GM12878 (cell line): ENCODE measurements around the gene TMEM181. TPM values are rescaled to one million over a fixed set of nuclear protein-coding genes. Genes with fewer than 3 reads are reported as not detected.

Experiments
- CREB1 ChIP-seq: IDR thresholded peaks from 2 replicates; pipeline ENCODE4 v1.6.1; 2012; ENCODE audit warnings: low read depth, mild to moderate bottlenecking, inconsistent platforms
- IKZF1 ChIP-seq: fragments of 450-650 bp; conservative IDR thresholded peaks from 2 replicates; pipeline ENCODE4 v1.6.1; 2017; ENCODE audit warnings: antibody characterized with exemption, mild to moderate bottlenecking
- MTA2 ChIP-seq: fragments of 450-650 bp; IDR thresholded peaks from 2 replicates; pipeline ENCODE4 v1.6.1; 2016; ENCODE audit warnings: low read depth, mild to moderate bottlenecking, moderate library complexity
- MYB ChIP-seq: fragments of 150-350 bp; IDR thresholded peaks from 2 replicates; pipeline ENCODE4 v1.6.1; 2014; ENCODE audit warnings: mild to moderate bottlenecking, low read depth, low read length, borderline replicate concordance
- NBN ChIP-seq: fragments of 450-650 bp; IDR thresholded peaks from 2 replicates; pipeline ENCODE4 v1.6.1; 2016
- NRF1 ChIP-seq: conservative IDR thresholded peaks from 2 replicates; pipeline ENCODE4 v1.6.1; 2011; ENCODE audit warnings: mild to moderate bottlenecking, low read depth, low read length, improper control_type of control experiment
- RAD21 ChIP-seq: IDR thresholded peaks from 2 replicates; pipeline ENCODE4 v1.6.1; 2011; ENCODE audit warnings: mild to moderate bottlenecking, low read depth, low read length, moderate library complexity; ENCODE audit not compliant: insufficient read depth
- SPI1 ChIP-seq: IDR thresholded peaks from 2 replicates; pipeline ENCODE4 v1.6.1; 2011; ENCODE audit warnings: low read depth, mild to moderate bottlenecking, low read length, moderate library complexity, borderline replicate concordance; ENCODE audit not compliant: insufficient read depth
- STAT3 ChIP-seq: IDR thresholded peaks from 2 replicates; pipeline ENCODE4 v1.6.1; 2011; ENCODE audit warnings: low read depth, low read length, improper control_type of control experiment
- TBL1XR1 ChIP-seq: IDR thresholded peaks from 2 replicates; pipeline ENCODE4 v1.6.1; 2012; ENCODE audit warnings: low read depth, low read length, improper control_type of control experiment
- YBX1 ChIP-seq: fragments of 450-650 bp; IDR thresholded peaks from 2 replicates; pipeline ENCODE4 v1.6.1; 2016; ENCODE audit warnings: antibody characterized with exemption
- ZNF207 ChIP-seq: fragments of 450-650 bp; IDR thresholded peaks from 2 replicates; pipeline ENCODE4 v1.6.1; 2014; ENCODE audit warnings: antibody characterized with exemption, mild to moderate bottlenecking, borderline replicate concordance
- polyA plus RNA-seq, 11 experiments: library from polyadenylated mRNA; depleted of rRNA in 4 of 11; unstranded in 6 of 11; stranded (reverse) in 5 of 11; fragments of >200 nt; fragmentation: Nextera tagmentation in 4 of 11; fragmentation: Illumina TruSeq in 1 of 11; extraction: Ambion mirVana in 4 of 11; extraction: Trizol in 1 of 11; gene quantifications; 1 replicate in 1 of 11; 2 replicates in 10 of 11; pipeline versions ENCODE4 v1.2.1 to v1.2.3, GENCODE V29; 2011 to 2016; ENCODE audit warnings: inconsistent platforms in 2 of 11, missing spikeins in 2 of 11, low read depth in 1 of 11
- total RNA-seq, 4 experiments: library from RNA; depleted of rRNA in 3 of 4; stranded (reverse); fragments of >200 nt in 3 of 4; fragmentation: Illumina TruSeq in 1 of 4; extraction: Trizol in 1 of 4; gene quantifications; 2 replicates each; pipeline versions ENCODE4 v1.2.1 to v1.2.3, GENCODE V29; 2013 to 2021
- TF ChIP-seq, protein P1 (sequence below): fragments of 450-650 bp; IDR thresholded peaks from 2 replicates; pipeline ENCODE4 v1.6.1; 2017; ENCODE audit warnings: low read depth, mild to moderate bottlenecking, moderate library complexity
- TF ChIP-seq, protein P2 (sequence below): IDR thresholded peaks from 2 replicates; pipeline ENCODE4 v1.6.1; 2012; ENCODE audit warnings: low read depth, low read length, improper control_type of control experiment
- TF ChIP-seq, protein P3 (sequence below): fragments of 450-650 bp; IDR thresholded peaks from 2 replicates; pipeline ENCODE4 v1.6.1; 2017; ENCODE audit warnings: mild to moderate bottlenecking, moderate library complexity

Gene TMEM181
- total and polyA plus RNA-seq, 10 of the 15 experiments (the other 5 are each of a cell fraction or from before 2014, with no cell fraction given): 1.5 to 7.9 (median 5.2) TPM

- 0 out of 2 replicates have a peak, but pooled peaks have one; percentile 4 for TF ChIP-seq MTA2
- TF ChIP-seq RAD21: peak; percentile 83
- TF ChIP-seq, protein P1, sequence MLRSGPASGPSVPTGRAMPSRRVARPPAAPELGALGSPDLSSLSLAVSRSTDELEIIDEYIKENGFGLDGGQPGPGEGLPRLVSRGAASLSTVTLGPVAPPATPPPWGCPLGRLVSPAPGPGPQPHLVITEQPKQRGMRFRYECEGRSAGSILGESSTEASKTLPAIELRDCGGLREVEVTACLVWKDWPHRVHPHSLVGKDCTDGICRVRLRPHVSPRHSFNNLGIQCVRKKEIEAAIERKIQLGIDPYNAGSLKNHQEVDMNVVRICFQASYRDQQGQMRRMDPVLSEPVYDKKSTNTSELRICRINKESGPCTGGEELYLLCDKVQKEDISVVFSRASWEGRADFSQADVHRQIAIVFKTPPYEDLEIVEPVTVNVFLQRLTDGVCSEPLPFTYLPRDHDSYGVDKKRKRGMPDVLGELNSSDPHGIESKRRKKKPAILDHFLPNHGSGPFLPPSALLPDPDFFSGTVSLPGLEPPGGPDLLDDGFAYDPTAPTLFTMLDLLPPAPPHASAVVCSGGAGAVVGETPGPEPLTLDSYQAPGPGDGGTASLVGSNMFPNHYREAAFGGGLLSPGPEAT: peak; percentile 76
- peak; percentile 78; the same call in 1 of the 2 replicates for TF ChIP-seq STAT3
- TF ChIP-seq TBL1XR1: no peak
- TF ChIP-seq YBX1: peak; percentile 65; the same call in 1 of the 2 replicates
- TF ChIP-seq, protein P2, sequence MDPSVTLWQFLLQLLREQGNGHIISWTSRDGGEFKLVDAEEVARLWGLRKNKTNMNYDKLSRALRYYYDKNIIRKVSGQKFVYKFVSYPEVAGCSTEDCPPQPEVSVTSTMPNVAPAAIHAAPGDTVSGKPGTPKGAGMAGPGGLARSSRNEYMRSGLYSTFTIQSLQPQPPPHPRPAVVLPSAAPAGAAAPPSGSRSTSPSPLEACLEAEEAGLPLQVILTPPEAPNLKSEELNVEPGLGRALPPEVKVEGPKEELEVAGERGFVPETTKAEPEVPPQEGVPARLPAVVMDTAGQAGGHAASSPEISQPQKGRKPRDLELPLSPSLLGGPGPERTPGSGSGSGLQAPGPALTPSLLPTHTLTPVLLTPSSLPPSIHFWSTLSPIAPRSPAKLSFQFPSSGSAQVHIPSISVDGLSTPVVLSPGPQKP: 0 out of 2 replicates have a peak, but pooled peaks have one; percentile 21
- peak; percentile 41; the same call in 1 of the 2 replicates for TF ChIP-seq NRF1
- peak; percentile 12; the same call in 1 of the 2 replicates for TF ChIP-seq SPI1
- TF ChIP-seq IKZF1: peak; percentile 81
- TF ChIP-seq, protein P3, sequence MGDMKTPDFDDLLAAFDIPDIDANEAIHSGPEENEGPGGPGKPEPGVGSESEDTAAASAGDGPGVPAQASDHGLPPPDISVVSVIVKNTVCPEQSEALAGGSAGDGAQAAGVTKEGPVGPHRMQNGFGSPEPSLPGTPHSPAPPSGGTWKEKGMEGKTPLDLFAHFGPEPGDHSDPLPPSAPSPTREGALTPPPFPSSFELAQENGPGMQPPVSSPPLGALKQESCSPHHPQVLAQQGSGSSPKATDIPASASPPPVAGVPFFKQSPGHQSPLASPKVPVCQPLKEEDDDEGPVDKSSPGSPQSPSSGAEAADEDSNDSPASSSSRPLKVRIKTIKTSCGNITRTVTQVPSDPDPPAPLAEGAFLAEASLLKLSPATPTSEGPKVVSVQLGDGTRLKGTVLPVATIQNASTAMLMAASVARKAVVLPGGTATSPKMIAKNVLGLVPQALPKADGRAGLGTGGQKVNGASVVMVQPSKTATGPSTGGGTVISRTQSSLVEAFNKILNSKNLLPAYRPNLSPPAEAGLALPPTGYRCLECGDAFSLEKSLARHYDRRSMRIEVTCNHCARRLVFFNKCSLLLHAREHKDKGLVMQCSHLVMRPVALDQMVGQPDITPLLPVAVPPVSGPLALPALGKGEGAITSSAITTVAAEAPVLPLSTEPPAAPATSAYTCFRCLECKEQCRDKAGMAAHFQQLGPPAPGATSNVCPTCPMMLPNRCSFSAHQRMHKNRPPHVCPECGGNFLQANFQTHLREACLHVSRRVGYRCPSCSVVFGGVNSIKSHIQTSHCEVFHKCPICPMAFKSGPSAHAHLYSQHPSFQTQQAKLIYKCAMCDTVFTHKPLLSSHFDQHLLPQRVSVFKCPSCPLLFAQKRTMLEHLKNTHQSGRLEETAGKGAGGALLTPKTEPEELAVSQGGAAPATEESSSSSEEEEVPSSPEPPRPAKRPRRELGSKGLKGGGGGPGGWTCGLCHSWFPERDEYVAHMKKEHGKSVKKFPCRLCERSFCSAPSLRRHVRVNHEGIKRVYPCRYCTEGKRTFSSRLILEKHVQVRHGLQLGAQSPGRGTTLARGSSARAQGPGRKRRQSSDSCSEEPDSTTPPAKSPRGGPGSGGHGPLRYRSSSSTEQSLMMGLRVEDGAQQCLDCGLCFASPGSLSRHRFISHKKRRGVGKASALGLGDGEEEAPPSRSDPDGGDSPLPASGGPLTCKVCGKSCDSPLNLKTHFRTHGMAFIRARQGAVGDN: peak; percentile 81; the same call in 1 of the 2 replicates
- peak; percentile 84 for TF ChIP-seq NBN
- TF ChIP-seq MYB: no peak
- TF ChIP-seq ZNF207: no peak
- 0 out of 2 replicates have a peak, but pooled peaks have one; percentile 16 for TF ChIP-seq CREB1
Measured at GRCh38 chr6:158518191-158519127, 41.4 kb upstream of the TMEM181 start (continued).
